MCF 10A (cell line): Measurements from ENCODE around the gene GPR139. TPM values are rescaled to one million over a fixed set of nuclear protein-coding genes. Genes with fewer than 3 reads are reported as not detected.

Source experiments
- BruUV-seq: library from RNA; stranded (reverse); fragments of 400-500 nt; replicated peaks from 2 replicates; lab custom pipeline; 2021; lab: Mats Ljungman, UMichigan
- CTCF ChIA-PET: fragments of 300-600 bp; sonication (Branson Sonifier 250); formaldehyde crosslinking; extraction: SDS; loops from one replicate; lab custom pipeline; 2021; ENCODE audit warnings: antibody characterized with exemption, inconsistent platforms; lab: Yijun Ruan, JAX
- POLR2A ChIA-PET: fragments of 300-600, 350-650 bp; sonication (Branson Sonifier 250); formaldehyde crosslinking; extraction: SDS; loops from one replicate; lab custom pipeline; 2020; ENCODE audit warnings: antibody characterized with exemption, inconsistent platforms; lab: Yijun Ruan, JAX
- DNase-seq: peaks from one replicate; pipeline ENCODE4 v3.0.0-alpha.2; 2018; ENCODE audit not compliant: unreplicated experiment
- H3K27ac Mint-ChIP-seq: one replicate; pipeline ENCODE4 v1.8.0; 2022; ENCODE audit warnings: mild to moderate bottlenecking, low read depth, mixed read lengths; ENCODE audit not compliant: unreplicated experiment
- H3K27me3 Mint-ChIP-seq: one replicate; pipeline ENCODE4 v1.8.0; 2022; ENCODE audit warnings: mixed read lengths; ENCODE audit not compliant: insufficient read depth, unreplicated experiment
- H3K36me3 Mint-ChIP-seq: one replicate; pipeline ENCODE4 v1.8.0; 2022; ENCODE audit warnings: mild to moderate bottlenecking, moderate library complexity, mixed read lengths; ENCODE audit not compliant: insufficient read depth, unreplicated experiment
- H3K4me1 Mint-ChIP-seq: one replicate; pipeline ENCODE4 v1.8.0; 2022; ENCODE audit warnings: mixed read lengths; ENCODE audit not compliant: insufficient read depth, unreplicated experiment
- H3K4me3 Mint-ChIP-seq: one replicate; pipeline ENCODE4 v1.8.0; 2022; ENCODE audit warnings: mild to moderate bottlenecking, moderate library complexity, mixed read lengths; ENCODE audit not compliant: unreplicated experiment
- H3K9me3 Mint-ChIP-seq: one replicate; pipeline ENCODE4 v1.8.0; 2022; ENCODE audit warnings: mixed read lengths; ENCODE audit not compliant: unreplicated experiment
- intact Hi-C: fragments of 100-400 bp; cut with micrococcal nuclease; formaldehyde crosslinking; loops from 2 replicates; pipeline ENCODE4 v1.14.1; 2022
- total RNA-seq: library from RNA; stranded (reverse); gene quantifications from 2 replicates; pipeline ENCODE4 v1.2.3, GENCODE V29; 2022
- TF ChIP-seq, protein P1 (sequence below): fragments of 200-600 bp; IDR thresholded peaks from one replicate; pipeline ENCODE4 v1.8.0; 2022; ENCODE audit warnings: antibody characterized with exemption, mild to moderate bottlenecking; ENCODE audit not compliant: unreplicated experiment

The GPR139 gene
- total RNA-seq, 1 experiment from 2014 or later: not detected

DNA sequence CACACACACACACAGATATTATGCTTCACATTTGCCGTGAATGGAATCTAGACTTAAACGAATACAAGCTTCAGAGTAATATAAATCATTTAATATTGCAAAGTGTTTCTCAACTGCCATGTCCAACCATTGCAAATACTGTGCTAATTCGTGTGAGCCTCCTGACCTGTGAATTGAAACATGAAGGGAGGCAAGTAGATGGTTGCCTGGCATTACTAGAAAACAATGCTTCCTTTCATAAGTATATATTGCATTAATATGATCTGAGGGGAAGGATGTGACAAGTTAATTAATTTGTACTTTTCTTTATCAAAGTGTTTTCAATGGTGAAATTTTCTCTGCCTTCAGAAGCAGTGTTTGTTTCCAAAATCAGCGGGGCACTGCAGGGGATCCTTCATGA is 25.7 kb upstream of the GPR139 start:
- H3K27me3 Mint-ChIP-seq: peaks cover 31% of the 10 kb centered on the region
- H3K4me1 Mint-ChIP-seq: no peaks in the 10 kb centered on the region
- DNase-seq: no peak
- no peaks in the 10 kb centered on the region for H3K36me3 Mint-ChIP-seq
- TF ChIP-seq, protein P1, sequence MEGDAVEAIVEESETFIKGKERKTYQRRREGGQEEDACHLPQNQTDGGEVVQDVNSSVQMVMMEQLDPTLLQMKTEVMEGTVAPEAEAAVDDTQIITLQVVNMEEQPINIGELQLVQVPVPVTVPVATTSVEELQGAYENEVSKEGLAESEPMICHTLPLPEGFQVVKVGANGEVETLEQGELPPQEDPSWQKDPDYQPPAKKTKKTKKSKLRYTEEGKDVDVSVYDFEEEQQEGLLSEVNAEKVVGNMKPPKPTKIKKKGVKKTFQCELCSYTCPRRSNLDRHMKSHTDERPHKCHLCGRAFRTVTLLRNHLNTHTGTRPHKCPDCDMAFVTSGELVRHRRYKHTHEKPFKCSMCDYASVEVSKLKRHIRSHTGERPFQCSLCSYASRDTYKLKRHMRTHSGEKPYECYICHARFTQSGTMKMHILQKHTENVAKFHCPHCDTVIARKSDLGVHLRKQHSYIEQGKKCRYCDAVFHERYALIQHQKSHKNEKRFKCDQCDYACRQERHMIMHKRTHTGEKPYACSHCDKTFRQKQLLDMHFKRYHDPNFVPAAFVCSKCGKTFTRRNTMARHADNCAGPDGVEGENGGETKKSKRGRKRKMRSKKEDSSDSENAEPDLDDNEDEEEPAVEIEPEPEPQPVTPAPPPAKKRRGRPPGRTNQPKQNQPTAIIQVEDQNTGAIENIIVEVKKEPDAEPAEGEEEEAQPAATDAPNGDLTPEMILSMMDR: no peak
- H3K27ac Mint-ChIP-seq: no peak overlapping the region
- CTCF ChIA-PET: interaction anchor here (0.5 to 0.7 kb wide), 2 partner anchors 77 to 213 kb away, joined by 3 to 4 read pairs; no protein-coding TSS in a partner anchor
- no peaks in the 10 kb centered on the region for H3K9me3 Mint-ChIP-seq
- BruUV-seq: no TSS peak
- POLR2A ChIA-PET: no interaction called here
- no peak overlapping the region for H3K4me3 Mint-ChIP-seq
- intact Hi-C loops: no loop called here

DNA sequence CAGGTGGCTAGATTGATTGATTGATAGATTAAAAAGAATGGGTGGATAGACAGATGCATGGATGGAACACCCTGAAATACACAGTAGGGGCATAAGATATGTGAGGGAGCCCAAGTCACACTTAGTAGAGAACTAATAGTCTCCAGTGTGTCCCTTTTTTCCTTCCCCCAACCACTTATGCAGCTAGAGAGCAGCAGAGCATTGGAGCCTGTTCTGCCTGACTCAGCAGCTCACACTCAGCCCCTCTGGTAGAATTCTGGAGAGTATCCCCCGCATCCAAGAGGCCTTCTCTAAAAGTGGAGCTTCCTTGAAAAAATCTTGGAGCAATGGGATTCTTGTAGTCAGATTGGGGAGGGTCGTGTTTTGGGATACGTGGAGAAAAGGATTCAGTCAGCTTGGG is 20.5 kb upstream of the GPR139 start:
- TF ChIP-seq, protein P1: no peak
- Mint-ChIP-seq H3K4me1 (no peaks in the 10 kb centered on the region), H3K36me3 (no peaks in the 10 kb centered on the region), H3K4me3 (no peak overlapping the region), H3K9me3 (no peaks in the 10 kb centered on the region), H3K27me3 (peaks cover 39% of the 10 kb centered on the region), H3K27ac (no peak overlapping the region)
- no peak for DNase-seq
- intact Hi-C loops: no loop called here
- CTCF ChIA-PET: interaction anchor here (0.5 to 0.8 kb wide), 2 partner anchors 17 to 65 kb away, joined by 3 to 4 read pairs; no protein-coding TSS in a partner anchor
- no TSS peak for BruUV-seq
- POLR2A ChIA-PET: no interaction called here

DNA sequence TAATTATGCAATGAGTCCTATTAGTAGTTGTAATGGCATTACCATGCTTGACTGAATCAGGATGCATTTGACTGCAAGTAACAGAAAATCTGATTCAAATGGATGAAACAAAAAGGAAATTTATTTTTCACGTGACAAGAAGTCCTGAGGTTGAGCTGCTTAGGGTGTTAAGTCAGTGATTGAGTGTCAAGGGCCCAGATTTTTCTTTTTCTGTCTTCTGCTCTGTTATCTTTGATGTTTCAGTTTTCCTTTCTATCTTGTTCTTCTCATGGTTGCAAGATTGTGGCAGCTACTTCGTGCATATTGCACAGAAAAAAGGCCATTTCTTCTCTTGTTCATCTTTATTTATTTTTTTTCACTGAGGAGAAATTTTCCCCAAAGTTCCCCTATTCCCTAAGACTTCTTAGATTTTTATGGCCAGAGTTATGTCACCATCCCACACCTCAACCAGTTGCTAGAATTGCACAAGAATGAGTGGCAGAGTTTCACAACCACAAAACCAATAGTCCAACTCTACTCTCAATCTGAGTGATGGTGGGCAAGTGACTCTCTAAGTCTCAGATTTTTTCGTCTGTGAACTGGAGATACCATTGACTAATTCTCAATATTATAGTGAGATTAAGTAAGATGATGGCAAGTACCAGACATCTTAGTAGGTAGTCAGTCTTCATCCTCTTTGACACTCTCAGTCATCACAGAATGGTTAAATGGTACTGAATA is 15.7 kb upstream of the GPR139 start:
- CTCF ChIA-PET: no interaction called here
- BruUV-seq: no TSS peak
- Mint-ChIP-seq H3K9me3 (no peaks in the 10 kb centered on the region), H3K36me3 (no peaks in the 10 kb centered on the region), H3K27me3 (peaks cover 38% of the 10 kb centered on the region), H3K27ac (no peak overlapping the region), H3K4me3 (no peak overlapping the region), H3K4me1 (no peaks in the 10 kb centered on the region)
- no peak for DNase-seq
- TF ChIP-seq, protein P1: no peak
- POLR2A ChIA-PET: no interaction called here
- intact Hi-C loops: no loop called here

DNA sequence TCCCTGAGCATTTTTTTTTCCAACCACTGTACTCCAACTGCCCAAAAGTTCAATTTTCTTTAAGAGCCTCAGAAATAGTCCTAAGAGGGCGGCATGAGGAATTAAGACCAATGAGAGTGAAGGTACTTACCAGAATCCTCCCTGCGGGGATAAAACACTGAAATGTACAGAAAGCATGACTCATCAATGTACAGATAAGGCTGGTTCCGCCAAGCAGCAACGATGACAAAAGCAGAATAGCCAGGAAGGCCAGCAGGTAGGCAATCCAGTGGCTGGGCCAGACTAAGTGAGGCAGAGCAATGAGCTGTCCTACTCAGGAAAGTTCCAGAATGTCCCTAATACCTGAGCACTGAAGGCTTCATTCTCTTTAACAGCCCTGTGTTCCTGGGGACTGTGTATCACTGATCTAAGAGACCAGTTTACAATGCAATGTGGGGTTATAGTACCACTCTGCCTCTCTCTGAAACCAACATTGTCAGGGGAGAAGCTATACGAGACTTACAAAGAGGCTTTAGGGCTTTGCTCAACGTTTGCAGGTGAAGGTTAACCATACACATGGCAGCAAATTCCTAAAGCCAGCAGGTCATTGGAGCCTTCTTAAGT is 11.0 kb upstream of the GPR139 start:
- Mint-ChIP-seq H3K27me3 (peaks cover 17% of the 10 kb centered on the region), H3K9me3 (no peaks in the 10 kb centered on the region), H3K36me3 (no peaks in the 10 kb centered on the region), H3K27ac (no peak overlapping the region), H3K4me3 (no peak overlapping the region), H3K4me1 (no peaks in the 10 kb centered on the region)
- ChIA-PET POLR2A (no interaction called here), CTCF (no interaction called here)
- peak; percentile 41 for DNase-seq
- intact Hi-C loops: no loop called here
- BruUV-seq: no TSS peak
- TF ChIP-seq, protein P1: no peak
